Cardiac muscle cell (in vitro differentiated cells and primary cell): ENCODE data around the gene PEPD. TPM values are rescaled to one million over a fixed set of nuclear protein-coding genes. Genes with fewer than 3 reads are reported as not detected.

Source experiments
- DNase-seq, 2 donors: peaks; one replicate each; pipeline versions ENCODE4 v3.0.0 to v3.0.0-alpha.2; 2010 to 2017; ENCODE audit warnings: low read depth in 1 of 2, low spot score in 1 of 2
- H3K27ac ChIP-seq: fragments of 200-600 bp; sonication (generic); 2 replicates; pipeline ENCODE4 v1.5.1; 2016
- H3K27me3 ChIP-seq: fragments of 200-600 bp; sonication (generic); 2 replicates; pipeline ENCODE4 v1.6.0; 2016; ENCODE audit warnings: control low read depth
- H3K36me3 ChIP-seq: fragments of 200-600 bp; sonication (generic); 2 replicates; pipeline ENCODE4 v1.5.1; 2016; ENCODE audit warnings: control low read depth
- H3K4me1 ChIP-seq: fragments of 200-600 bp; sonication (generic); 2 replicates; pipeline ENCODE4 v1.8.1; 2017; ENCODE audit warnings: low read depth, mild to moderate bottlenecking, mixed run types
- H3K4me3 ChIP-seq: fragments of 200-600 bp; sonication (generic); 2 replicates; pipeline ENCODE4 v1.5.1; 2016; ENCODE audit warnings: mild to moderate bottlenecking
- H3K9me3 ChIP-seq: fragments of 200-600 bp; sonication (generic); 2 replicates; pipeline ENCODE4 v1.5.1; 2017; ENCODE audit warnings: low read depth, mild to moderate bottlenecking, control low read depth
- polyA plus RNA-seq: library from polyadenylated mRNA; unstranded; fragments of >200 nt; fragmentation: Nextera tagmentation; extraction: Ambion mirVana; gene quantifications from 2 replicates; pipeline ENCODE4 v1.2.1, GENCODE V29; 2016
- total RNA-seq: library from RNA; depleted of rRNA; stranded (reverse); fragments of >200 nt; gene quantifications from 2 replicates; pipeline ENCODE4 v1.2.3, GENCODE V29; 2016
- TF ChIP-seq, protein P1 (sequence below): IDR thresholded peaks from 2 replicates; pipeline ENCODE4 v1.5.1; 2012; ENCODE audit warnings: low read depth, mild to moderate bottlenecking, low read length

Gene PEPD
- total and polyA plus RNA-seq, 2 experiments from 2014 or later = 40.3 to 80.6 TPM

DNA sequence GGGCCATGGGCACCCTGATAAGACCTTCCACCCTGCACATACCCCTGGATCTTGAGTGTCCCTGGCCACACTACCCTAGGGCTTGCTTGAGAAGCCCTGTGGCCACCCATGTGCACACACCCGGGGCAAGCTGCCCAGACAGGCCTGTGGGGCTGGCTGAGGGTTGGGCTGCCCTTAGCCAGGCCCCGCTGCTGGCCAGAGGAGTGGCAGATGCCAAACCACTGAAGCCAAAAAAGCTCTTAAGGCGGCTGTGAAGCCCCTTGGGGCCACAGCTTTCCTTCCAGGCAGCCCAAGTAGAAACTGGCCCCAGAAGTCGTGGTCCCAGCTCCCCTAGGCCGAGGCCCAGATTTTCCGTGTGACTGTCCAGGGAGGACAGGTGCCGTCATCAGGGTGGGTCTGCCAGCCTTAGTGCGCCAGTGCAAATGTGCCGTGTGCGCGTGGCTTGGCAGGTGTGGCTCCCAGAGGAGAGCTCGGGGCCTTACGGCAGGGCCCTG, 133.3 kb downstream of the PEPD start:
- no peak overlapping the region for H3K27ac ChIP-seq

DNA sequence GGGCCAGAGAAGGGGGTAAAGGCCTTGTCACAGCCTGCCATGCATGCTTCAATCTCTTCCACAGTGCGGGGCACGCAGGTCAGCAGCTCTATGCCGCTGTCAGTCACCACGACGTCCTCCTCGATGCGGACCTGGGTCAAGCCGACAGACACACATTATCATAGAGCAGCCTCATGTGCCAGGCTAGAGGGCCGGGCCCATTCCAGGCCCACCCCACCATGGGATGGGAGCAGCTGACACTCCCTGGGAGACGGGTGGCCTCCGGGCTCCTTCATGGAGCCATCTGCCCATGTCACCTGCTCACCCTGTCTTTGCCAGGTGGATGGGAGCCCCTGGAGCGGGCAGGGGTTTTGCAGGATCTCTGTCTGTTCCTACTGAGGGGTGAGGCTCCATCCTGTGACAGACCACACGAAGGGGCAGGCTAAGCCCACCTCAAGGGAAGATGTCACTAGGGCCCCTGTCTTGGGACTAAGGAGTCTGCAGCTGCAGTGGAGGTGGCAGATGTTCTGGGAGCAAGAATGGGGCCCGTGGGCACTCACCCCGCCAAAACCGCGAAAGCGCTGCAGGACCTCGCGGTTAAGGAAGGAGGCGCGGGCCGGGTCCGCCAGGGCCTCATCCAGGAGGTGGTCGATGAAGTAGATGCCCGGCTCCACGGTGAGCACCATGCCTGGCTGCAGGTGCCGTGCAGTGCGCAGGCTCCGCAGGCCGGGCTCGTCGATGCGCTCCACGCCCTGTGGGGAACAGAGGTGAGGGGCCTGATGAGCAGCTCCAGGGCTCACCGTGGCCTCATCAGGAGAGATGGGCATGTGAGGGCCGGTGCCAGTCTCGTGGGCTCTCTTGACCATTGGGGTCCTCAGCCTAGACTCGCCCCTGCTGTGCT, 134.0 kb downstream of the PEPD start:
- H3K27ac ChIP-seq = no peak overlapping the region
- TF ChIP-seq, protein P1, sequence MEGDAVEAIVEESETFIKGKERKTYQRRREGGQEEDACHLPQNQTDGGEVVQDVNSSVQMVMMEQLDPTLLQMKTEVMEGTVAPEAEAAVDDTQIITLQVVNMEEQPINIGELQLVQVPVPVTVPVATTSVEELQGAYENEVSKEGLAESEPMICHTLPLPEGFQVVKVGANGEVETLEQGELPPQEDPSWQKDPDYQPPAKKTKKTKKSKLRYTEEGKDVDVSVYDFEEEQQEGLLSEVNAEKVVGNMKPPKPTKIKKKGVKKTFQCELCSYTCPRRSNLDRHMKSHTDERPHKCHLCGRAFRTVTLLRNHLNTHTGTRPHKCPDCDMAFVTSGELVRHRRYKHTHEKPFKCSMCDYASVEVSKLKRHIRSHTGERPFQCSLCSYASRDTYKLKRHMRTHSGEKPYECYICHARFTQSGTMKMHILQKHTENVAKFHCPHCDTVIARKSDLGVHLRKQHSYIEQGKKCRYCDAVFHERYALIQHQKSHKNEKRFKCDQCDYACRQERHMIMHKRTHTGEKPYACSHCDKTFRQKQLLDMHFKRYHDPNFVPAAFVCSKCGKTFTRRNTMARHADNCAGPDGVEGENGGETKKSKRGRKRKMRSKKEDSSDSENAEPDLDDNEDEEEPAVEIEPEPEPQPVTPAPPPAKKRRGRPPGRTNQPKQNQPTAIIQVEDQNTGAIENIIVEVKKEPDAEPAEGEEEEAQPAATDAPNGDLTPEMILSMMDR = no peak
- no peak overlapping the region for H3K4me3 ChIP-seq
- H3K9me3 ChIP-seq = no peaks in the 10 kb centered on the region
- no peaks in the 10 kb centered on the region for H3K36me3 ChIP-seq
- no peaks in the 10 kb centered on the region for H3K27me3 ChIP-seq
- no peak for DNase-seq
- no peaks in the 10 kb centered on the region for H3K4me1 ChIP-seq

More for the DNA sequence above, 133.3 kb downstream of the PEPD start:
- Histone ChIP-seq H3K4me1 (no peaks in the 10 kb centered on the region), H3K27me3 (no peaks in the 10 kb centered on the region), H3K36me3 (no peaks in the 10 kb centered on the region), H3K9me3 (no peaks in the 10 kb centered on the region), H3K4me3 (no peak overlapping the region)
- TF ChIP-seq, protein P1 = no peak
- DNase-seq = no peak

DNA sequence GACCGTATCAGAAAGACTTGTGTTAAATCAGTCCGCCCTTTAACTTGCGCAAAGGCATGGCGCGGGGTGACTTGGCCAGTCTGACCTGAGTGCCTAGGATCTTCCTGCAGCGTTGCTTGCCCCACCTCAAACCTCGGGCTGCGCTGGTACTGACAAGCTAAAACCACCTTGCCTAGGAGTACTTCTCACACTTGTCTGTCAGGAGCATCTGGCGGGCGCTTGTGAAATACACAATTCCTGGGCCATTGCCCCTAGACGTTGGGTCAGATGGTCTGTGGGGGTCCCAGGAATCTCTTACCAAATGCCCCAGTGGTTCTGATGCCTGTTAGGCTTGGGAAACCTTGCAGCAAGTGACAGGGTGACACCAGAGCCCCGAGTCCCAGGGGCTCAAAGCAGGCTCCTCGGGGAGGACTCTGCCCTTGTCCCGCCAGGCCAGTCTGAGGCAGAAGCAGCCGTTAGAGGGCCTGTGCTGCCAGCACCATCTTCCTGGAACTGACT, 135.2 kb downstream of the PEPD start:
- no peak for DNase-seq
- Histone ChIP-seq H3K27ac (no peak overlapping the region), H3K27me3 (no peaks in the 10 kb centered on the region), H3K36me3 (peaks cover 1% of the 10 kb centered on the region), H3K4me3 (no peak overlapping the region), H3K4me1 (no peaks in the 10 kb centered on the region), H3K9me3 (no peaks in the 10 kb centered on the region)
- TF ChIP-seq, protein P1 = no peak

DNA sequence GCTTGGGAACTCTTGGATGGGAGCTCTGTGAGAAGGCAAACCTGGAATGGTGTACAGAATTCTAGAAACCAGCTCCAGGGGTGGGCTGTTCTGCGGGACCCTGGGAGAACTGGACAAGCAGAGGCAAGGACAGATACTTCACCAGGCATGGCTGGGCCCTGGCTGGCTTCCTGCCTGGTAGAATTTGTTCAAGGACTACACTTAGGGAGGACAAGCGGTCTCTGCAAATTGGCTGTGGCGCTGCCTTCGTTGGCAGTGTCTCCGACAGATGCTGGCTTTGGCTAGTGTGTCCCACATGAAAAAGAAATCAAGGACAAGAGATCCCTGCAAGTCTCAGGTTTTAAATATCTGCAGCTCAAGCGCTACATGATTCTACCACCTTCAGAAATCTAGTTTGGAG, 135.6 kb downstream of the PEPD start:
- H3K27ac ChIP-seq = no peak overlapping the region
- no peak overlapping the region for H3K4me3 ChIP-seq
- TF ChIP-seq, protein P1 = no peak
- no peaks in the 10 kb centered on the region for H3K4me1 ChIP-seq
- peaks cover 5% of the 10 kb centered on the region for H3K36me3 ChIP-seq
- DNase-seq = no peak
- H3K27me3 ChIP-seq = no peaks in the 10 kb centered on the region
- H3K9me3 ChIP-seq = no peaks in the 10 kb centered on the region

DNA sequence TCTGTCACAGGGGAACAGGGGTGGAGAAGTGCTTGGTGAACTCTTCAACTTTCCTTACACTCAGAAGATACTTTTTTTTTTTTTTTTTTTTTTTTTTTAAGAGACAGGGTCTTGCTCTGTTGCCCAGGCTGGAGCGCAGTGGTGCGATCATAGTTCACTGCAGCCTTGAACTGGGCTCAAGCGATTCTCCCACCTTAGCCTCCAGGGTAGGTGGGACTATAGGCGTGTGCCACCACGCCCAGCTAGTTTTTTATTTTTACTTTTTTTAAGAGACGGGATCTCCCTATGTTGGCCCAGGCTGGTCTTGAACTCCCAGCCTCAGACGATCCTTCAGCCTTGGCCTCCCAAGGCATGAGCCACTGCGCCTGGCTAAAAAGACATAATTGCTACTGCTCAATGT, 136.6 kb downstream of the PEPD start:
- no peaks in the 10 kb centered on the region for H3K9me3 ChIP-seq
- peaks cover 11% of the 10 kb centered on the region for H3K36me3 ChIP-seq
- TF ChIP-seq, protein P1 = no peak
- no peaks in the 10 kb centered on the region for H3K4me1 ChIP-seq
- no peak overlapping the region for H3K4me3 ChIP-seq
- no peak overlapping the region for H3K27ac ChIP-seq
- DNase-seq = no peak
- H3K27me3 ChIP-seq = no peaks in the 10 kb centered on the region
